ENCODE measurements around the gene CCDC27. TPM values are rescaled to one million over a fixed set of nuclear protein-coding genes. Genes with fewer than 3 reads are reported as not detected.

CCDC27 gene
- total RNA-seq, 1 donor from 2014 or later: not detected

- intact Hi-C loops (cut with micrococcal nuclease): no loop called here
- H3K9me3 Mint-ChIP-seq: no peaks in the 10 kb centered on the region
- H3K27ac Mint-ChIP-seq: no peak overlapping the region
Observed at GRCh38 chr1:3743826-3744225, 8.4 kb upstream of the CCDC27 start.

GRCh38 chr1:3744646-3745045 lies 7.6 kb upstream of the CCDC27 start:
- Mint-ChIP-seq H3K27me3 (no peaks in the 10 kb centered on the region), H3K4me1 (peaks cover 29% of the 10 kb centered on the region), H3K27ac (no peak overlapping the region), H3K4me3 (no peak overlapping the region), H3K36me3 (ENCODE audit: low read depth) (peaks cover 34% of the 10 kb centered on the region), H3K9me3 (no peaks in the 10 kb centered on the region)
- DNase-seq (no peak), ATAC-seq (ENCODE audit: low read depth) (no peak)
- no peak for TF ChIP-seq CTCF (IDR thresholded peaks at IDR 0.05)
- POLR2A ChIA-PET: no interaction called here
- intact Hi-C loops (cut with micrococcal nuclease): no loop called here
- CTCF ChIA-PET: no interaction called here

More at GRCh38 chr1:3743826-3744225, 8.4 kb upstream of the CCDC27 start:
- peaks cover 29% of the 10 kb centered on the region for H3K4me1 Mint-ChIP-seq
- no peak for TF ChIP-seq CTCF (IDR thresholded peaks at IDR 0.05)
- ATAC-seq (ENCODE audit: low read depth): no peak
- H3K27me3 Mint-ChIP-seq: no peaks in the 10 kb centered on the region
- no peak for DNase-seq
- no peak overlapping the region for H3K4me3 Mint-ChIP-seq
- POLR2A ChIA-PET: no interaction called here
- CTCF ChIA-PET: no interaction called here
- peaks cover 34% of the 10 kb centered on the region for H3K36me3 Mint-ChIP-seq (ENCODE audit: low read depth)

GRCh38 chr1:3745071-3745470 lies 7.2 kb upstream of the CCDC27 start:
- Mint-ChIP-seq H3K27ac (no peak overlapping the region), H3K9me3 (no peaks in the 10 kb centered on the region), H3K4me1 (peaks cover 29% of the 10 kb centered on the region), H3K27me3 (no peaks in the 10 kb centered on the region), H3K4me3 (no peak overlapping the region), H3K36me3 (ENCODE audit: low read depth) (peaks cover 34% of the 10 kb centered on the region)
- DNase-seq: no peak
- CTCF ChIA-PET: no interaction called here
- ATAC-seq (ENCODE audit: low read depth): no peak
- POLR2A ChIA-PET: no interaction called here
- TF ChIP-seq CTCF (IDR thresholded peaks at IDR 0.05): no peak
- intact Hi-C loops (cut with micrococcal nuclease): no loop called here

- Mint-ChIP-seq H3K27ac (peak overlapping the region; percentile 61), H3K4me3 (peak overlapping the region; percentile 82), H3K9me3 (no peaks in the 10 kb centered on the region), H3K27me3 (no peaks in the 10 kb centered on the region), H3K4me1 (peaks cover 29% of the 10 kb centered on the region), H3K36me3 (ENCODE audit: low read depth) (peaks cover 33% of the 10 kb centered on the region)
- intact Hi-C loops (cut with micrococcal nuclease): no loop called here
- POLR2A ChIA-PET: no interaction called here
- ATAC-seq (ENCODE audit: low read depth) (no peak), DNase-seq (no peak)
- TF ChIP-seq CTCF (IDR thresholded peaks at IDR 0.05): no peak
- CTCF ChIA-PET: no interaction called here
Observed at GRCh38 chr1:3745590-3746381, 6.5 kb upstream of the CCDC27 start.

- no peaks in the 10 kb centered on the region for H3K9me3 Mint-ChIP-seq
- intact Hi-C loops (cut with micrococcal nuclease): no loop called here
- peak overlapping the region; percentile 61 for H3K27ac Mint-ChIP-seq
- peaks cover 28% of the 10 kb centered on the region for H3K36me3 Mint-ChIP-seq (ENCODE audit: low read depth)
- POLR2A ChIA-PET: interaction anchor here (0.6 kb wide), 1 partner anchor 27 kb away, joined by 3 read pairs; no protein-coding TSS in a partner anchor
- no peak for DNase-seq
- H3K4me3 Mint-ChIP-seq: peak overlapping the region; percentile 82
- CTCF ChIA-PET: no interaction called here
- no peak for TF ChIP-seq CTCF (IDR thresholded peaks at IDR 0.05)
- peaks cover 29% of the 10 kb centered on the region for H3K4me1 Mint-ChIP-seq
- peak; percentile 22 for ATAC-seq (ENCODE audit: low read depth)
- H3K27me3 Mint-ChIP-seq: no peaks in the 10 kb centered on the region
Observed at GRCh38 chr1:3746389-3746829, 5.8 kb upstream of the CCDC27 start.

All from activated B cell treated with CpG ODN at 0.5 μM for 24 hours (primary cell).